ENCODE results near the gene NTSR2.

The NTSR2 gene

DNA sequence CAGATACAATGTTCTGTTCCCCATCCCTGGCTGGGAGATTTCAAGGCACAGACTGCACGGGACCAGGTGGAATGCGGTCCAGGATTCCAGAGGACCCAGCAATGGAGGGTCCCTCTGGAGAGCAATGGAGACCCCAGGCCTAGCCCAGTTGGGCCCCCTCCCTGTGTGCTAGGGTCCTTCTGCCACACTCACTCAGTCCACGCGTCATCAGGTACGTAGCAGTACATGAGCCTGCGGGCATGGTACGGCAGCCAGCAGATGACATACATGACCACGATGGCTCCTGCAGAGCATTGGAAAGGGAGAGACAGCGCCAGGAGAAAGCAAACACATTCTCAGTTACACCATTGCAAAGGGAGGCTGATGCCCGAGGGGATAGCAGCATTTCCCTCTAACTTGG lies 10.1 kb downstream of the NTSR2 start:
- no peak for DNase-seq (ENCODE audit: low read depth, low spot score)
- POLR2A ChIA-PET = no interaction called here
- CTCF ChIA-PET = no interaction called here

DNA sequence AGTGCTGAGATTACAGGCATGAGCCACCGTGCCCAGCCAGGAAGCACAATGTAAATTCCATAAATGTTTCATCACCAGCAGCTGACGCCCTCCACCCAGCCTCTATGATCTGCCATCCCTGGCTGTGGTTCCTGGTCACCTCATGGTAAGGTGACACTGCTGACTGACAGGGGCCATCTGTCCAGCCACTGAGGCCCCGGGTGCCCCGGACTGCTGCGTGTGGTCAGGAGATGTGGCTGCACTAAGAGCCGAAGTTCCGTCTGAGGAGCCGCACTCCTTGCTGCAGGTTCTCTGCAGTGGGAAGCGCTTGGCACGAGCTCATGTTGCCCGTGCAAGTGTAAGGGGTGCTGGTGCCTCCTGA lies 10.9 kb downstream of the NTSR2 start:
- H3K4me3 ChIP-seq (ENCODE audit: low read depth, low read length) = no peak overlapping the region
- ChIA-PET CTCF (no interaction called here), POLR2A (no interaction called here)
- no peak for DNase-seq (ENCODE audit: low read depth, low spot score)
- TF ChIP-seq, protein P1, sequence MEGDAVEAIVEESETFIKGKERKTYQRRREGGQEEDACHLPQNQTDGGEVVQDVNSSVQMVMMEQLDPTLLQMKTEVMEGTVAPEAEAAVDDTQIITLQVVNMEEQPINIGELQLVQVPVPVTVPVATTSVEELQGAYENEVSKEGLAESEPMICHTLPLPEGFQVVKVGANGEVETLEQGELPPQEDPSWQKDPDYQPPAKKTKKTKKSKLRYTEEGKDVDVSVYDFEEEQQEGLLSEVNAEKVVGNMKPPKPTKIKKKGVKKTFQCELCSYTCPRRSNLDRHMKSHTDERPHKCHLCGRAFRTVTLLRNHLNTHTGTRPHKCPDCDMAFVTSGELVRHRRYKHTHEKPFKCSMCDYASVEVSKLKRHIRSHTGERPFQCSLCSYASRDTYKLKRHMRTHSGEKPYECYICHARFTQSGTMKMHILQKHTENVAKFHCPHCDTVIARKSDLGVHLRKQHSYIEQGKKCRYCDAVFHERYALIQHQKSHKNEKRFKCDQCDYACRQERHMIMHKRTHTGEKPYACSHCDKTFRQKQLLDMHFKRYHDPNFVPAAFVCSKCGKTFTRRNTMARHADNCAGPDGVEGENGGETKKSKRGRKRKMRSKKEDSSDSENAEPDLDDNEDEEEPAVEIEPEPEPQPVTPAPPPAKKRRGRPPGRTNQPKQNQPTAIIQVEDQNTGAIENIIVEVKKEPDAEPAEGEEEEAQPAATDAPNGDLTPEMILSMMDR (IDR thresholded peaks at IDR 0.05; ENCODE audit: insufficient read depth, low read length, missing control alignments) = no peak

More for the DNA sequence above, 10.1 kb downstream of the NTSR2 start:
- H3K4me3 ChIP-seq (ENCODE audit: low read depth, low read length) = no peak overlapping the region
- TF ChIP-seq, protein P1 (IDR thresholded peaks at IDR 0.05; ENCODE audit: insufficient read depth, low read length, missing control alignments) = no peak

DNA sequence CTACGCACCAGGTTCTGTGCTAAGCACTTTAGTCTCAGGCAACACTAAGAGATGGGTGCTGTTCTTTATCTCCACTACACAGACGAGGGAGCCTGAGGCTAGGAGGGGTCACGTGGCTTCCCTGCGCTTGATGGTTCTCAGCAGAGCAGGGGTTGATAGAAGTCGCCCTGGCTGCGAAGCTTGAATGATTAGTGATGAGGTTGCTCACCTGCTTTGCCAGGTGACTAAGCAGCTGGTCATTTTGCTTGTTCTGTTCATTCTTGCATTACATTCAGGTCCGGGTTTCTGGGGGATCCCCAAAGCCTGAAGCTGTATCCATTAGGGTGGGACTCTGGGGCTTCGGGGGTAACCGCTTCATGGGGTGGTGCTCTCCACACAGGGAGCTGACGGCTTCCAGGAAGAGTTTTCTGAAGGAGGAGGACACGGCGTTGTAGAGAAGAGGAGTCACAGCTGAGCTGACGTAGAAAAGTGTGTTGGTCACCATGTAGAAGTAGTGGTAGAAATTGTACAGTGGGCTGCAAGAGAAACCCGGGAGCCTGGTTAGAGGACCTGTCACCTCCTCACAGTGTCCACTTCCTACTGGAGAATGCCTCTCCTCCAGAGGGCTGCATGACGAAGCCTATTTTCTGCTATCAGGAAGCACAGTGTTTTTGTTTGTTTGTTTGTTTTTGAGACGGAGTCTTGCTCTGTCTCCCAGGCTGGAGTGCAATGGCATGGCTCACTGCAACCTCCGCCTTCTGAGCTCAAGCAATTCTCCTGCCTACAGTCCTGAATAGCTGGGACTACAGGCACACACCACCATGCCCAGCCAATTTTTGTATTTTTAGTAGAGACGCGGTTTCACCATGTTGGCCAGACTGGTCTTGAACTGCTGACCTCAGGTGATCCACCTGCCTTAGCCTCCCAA lies 11.5 kb downstream of the NTSR2 start:
- CTCF ChIA-PET = no interaction called here
- H3K4me3 ChIP-seq (ENCODE audit: low read depth, low read length) = no peak overlapping the region
- POLR2A ChIA-PET = no interaction called here

DNA sequence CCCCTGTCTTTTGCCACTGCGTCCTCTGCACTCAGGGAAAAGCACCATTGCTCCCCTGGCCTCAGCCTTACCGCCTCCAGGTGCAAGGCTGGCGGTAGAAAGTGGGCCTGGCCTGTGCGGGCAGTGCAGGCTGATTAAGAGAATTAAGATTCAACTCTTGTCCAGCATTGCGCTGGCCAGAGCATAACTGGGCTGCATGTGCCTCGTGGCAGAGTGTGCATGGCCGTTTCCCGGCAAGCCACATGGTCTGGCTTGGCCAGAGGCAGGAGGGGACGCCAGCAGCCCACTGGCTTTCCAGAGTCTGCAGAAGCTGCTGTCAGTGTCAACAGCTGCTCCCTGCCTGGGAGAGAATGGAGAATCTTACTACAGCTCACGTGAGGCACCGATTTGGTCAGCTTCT lies 12.3 kb downstream of the NTSR2 start:
- TF ChIP-seq, protein P1 (IDR thresholded peaks at IDR 0.05; ENCODE audit: insufficient read depth, low read length, missing control alignments) = no peak
- H3K4me3 ChIP-seq (ENCODE audit: low read depth, low read length) = no peak overlapping the region
- CTCF ChIA-PET = no interaction called here
- POLR2A ChIA-PET = no interaction called here
- DNase-seq (ENCODE audit: low read depth, low spot score) = no peak

More for the DNA sequence above, 11.5 kb downstream of the NTSR2 start:
- TF ChIP-seq, protein P1 (IDR thresholded peaks at IDR 0.05; ENCODE audit: insufficient read depth, low read length, missing control alignments) = no peak
- DNase-seq (ENCODE audit: low read depth, low spot score) = no peak

DNA sequence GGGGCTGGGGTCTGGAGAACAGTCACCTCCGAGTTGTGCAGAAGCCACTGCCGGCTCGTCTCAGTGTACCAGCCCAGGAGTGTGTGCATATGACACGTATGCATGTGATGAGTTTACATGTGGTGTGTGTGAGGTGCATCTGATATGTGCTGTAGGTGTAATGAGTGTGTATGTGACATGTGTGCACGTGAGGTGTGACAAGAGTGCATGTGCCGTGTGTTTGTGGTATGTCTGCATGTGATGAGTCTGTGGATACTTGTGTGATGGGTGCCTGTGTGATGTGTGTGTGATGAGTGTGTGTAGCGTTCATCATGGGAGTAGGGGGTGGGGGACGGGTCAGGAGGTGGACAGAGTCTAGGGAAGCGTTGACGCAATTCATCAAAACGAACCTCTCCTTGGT lies 12.8 kb downstream of the NTSR2 start:
- CTCF ChIA-PET = no interaction called here
- H3K4me3 ChIP-seq (ENCODE audit: low read depth, low read length) = no peak overlapping the region
- TF ChIP-seq, protein P1 (IDR thresholded peaks at IDR 0.05; ENCODE audit: insufficient read depth, low read length, missing control alignments) = no peak
- POLR2A ChIA-PET = no interaction called here
- no peak for DNase-seq (ENCODE audit: low read depth, low spot score)

DNA sequence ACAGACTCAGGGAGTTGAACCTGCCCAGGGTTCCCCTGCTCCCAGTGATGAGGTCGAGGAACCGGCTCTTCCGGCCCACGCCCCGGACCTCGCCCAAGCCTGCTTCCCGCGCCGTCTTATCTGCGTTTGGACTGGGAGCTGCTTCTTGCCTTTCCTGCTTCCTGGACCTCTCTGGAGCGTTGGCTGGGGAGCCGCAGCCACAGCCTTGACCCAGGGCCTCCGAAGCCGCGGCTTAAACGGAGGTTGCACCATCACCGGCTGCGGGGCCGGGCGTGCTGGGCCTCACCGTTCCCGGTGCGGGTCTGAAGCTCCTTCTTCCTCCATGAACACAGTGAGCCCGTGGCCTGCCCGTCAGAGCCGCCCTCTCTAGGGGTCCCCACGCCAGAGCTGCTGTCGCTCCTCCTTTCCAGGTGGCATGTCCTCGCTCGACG lies 13.3 kb downstream of the NTSR2 start:
- TF ChIP-seq, protein P1 (IDR thresholded peaks at IDR 0.05; ENCODE audit: insufficient read depth, low read length, missing control alignments) = no peak
- no peak for DNase-seq (ENCODE audit: low read depth, low spot score)
- H3K4me3 ChIP-seq (ENCODE audit: low read depth, low read length) = no peak overlapping the region
- CTCF ChIA-PET = interaction anchor here (1.7 kb wide), 1 partner anchor 36 kb away, joined by 6 read pairs; no protein-coding TSS in a partner anchor
- POLR2A ChIA-PET = no interaction called here

Measured in AG04449 (cell line).